GM12892 (cell line): Measurements from ENCODE around the gene EXO5.

ENCODE experiments used
- POLR2A ChIP-seq: IDR thresholded peaks from 2 replicates; pipeline ENCODE4 v1.6.1; 2011; ENCODE audit warnings: low read depth, low read length, control low read depth
- POLR2AphosphoS5 ChIP-seq: IDR thresholded peaks from 2 replicates; pipeline ENCODE4 v1.6.1; 2011; ENCODE audit warnings: low read depth, low read length, control low read depth

DNA sequence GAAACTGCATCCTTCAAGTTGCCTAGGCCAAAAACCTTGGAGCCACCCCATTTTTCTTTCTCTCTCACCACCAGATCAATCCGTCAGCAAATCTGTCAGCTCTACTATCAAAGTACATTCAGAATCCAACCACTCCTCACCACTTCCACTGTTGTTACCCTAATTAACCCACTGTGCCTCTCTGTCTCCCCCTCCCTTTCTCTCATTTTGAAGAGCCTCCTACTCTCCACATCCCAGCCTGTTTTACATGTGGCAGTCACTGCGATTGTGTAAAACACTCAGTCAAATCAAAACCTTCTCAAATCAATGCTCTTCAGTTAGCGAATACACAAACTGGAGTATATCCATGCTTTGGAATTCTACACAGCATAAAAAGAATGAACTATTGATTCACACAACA, 55.9 kb downstream of the EXO5 start:
- TF ChIP-seq POLR2A = no peak
- TF ChIP-seq POLR2AphosphoS5 = no peak
